K562 (cell line): ENCODE measurements around the gene NUP98. TPM values are rescaled to one million over a fixed set of nuclear protein-coding genes. Genes with fewer than 3 reads are reported as not detected.
A peak's percentile ranks its signal among the peaks of the same experiment; 100 is the strongest.

Source experiments
- DIDO1 ChIP-seq: fragments of 450-650 bp; IDR thresholded peaks from 2 replicates; pipeline ENCODE4 v1.6.1; 2016; ENCODE audit warnings: low read depth, missing biosample characterization, missing genetic modification characterization
- FOXK1 ChIP-seq: sonication (generic); formaldehyde crosslinking; IDR thresholded peaks from 2 replicates; pipeline ENCODE4 v1.8.0; 2022; ENCODE audit warnings: missing genetic modification reagents, mild to moderate bottlenecking, borderline replicate concordance
- GABPB1 ChIP-seq: sonication (generic); formaldehyde crosslinking; IDR thresholded peaks from 2 replicates; pipeline ENCODE4 v1.8.0; 2022; ENCODE audit warnings: mild to moderate bottlenecking, missing genetic modification reagents
- HBP1 ChIP-seq: fragments of 450-650 bp; formaldehyde crosslinking; IDR thresholded peaks from 2 replicates; pipeline ENCODE4 v1.4.0; 2022; ENCODE audit warnings: missing genetic modification characterization
- HES1 ChIP-seq: fragments of 450-650 bp; IDR thresholded peaks from 2 replicates; pipeline ENCODE4 v1.6.1; 2016; ENCODE audit warnings: low read depth, mild to moderate bottlenecking, moderate library complexity
- HMGXB4 ChIP-seq: sonication (generic); formaldehyde crosslinking; IDR thresholded peaks from 2 replicates; pipeline ENCODE4 v1.8.1; 2023; ENCODE audit warnings: mild to moderate bottlenecking, missing genetic modification reagents
- KLF10 ChIP-seq: fragments of 250-450 bp; sonication (Bioruptor Pico); IDR thresholded peaks from 2 replicates; pipeline ENCODE4 v1.6.1; 2021; ENCODE audit warnings: matching md5 sums
- KLF13 ChIP-seq: fragments of 450-650 bp; IDR thresholded peaks from 2 replicates; pipeline ENCODE4 v1.6.1; 2016; ENCODE audit warnings: missing genetic modification characterization, low read depth, mild to moderate bottlenecking, missing compliant biosample characterization, moderate library complexity, borderline replicate concordance
- MBD1 ChIP-seq: fragments of 250-450 bp; sonication (Bioruptor Pico); IDR thresholded peaks from 2 replicates; pipeline ENCODE4 v1.8.0; 2022; ENCODE audit warnings: inconsistent platforms
- NONO ChIP-seq, 2 experiments: fragments of 200-400 bp in 1 of 2; fragments of 450-650 bp in 1 of 2; formaldehyde crosslinking in 1 of 2; IDR thresholded peaks; 2 replicates each; pipeline ENCODE4 v1.6.1; 2017; ENCODE audit warnings: low read depth in 2 of 2, mild to moderate bottlenecking in 2 of 2, moderate library complexity in 2 of 2, low read length in 1 of 2
- POLR2AphosphoS2 ChIP-seq: IDR thresholded peaks from 2 replicates; pipeline ENCODE4 v1.6.1; 2012; ENCODE audit warnings: low read length, improper control_type of control experiment
- PREB ChIP-seq: sonication (generic); formaldehyde crosslinking; IDR thresholded peaks from 2 replicates; pipeline ENCODE4 v1.8.1; 2023; ENCODE audit warnings: mild to moderate bottlenecking, missing genetic modification reagents
- SIN3A ChIP-seq, 2 experiments: fragments of 150-350 bp in 1 of 2; IDR thresholded peaks; 2 replicates each; pipeline ENCODE4 v1.6.1; 2011 to 2016; ENCODE audit warnings: borderline replicate concordance in 2 of 2, low read depth in 2 of 2, low read length in 2 of 2, mild to moderate bottlenecking in 2 of 2, moderate library complexity in 2 of 2; ENCODE audit not compliant: control insufficient read depth in 1 of 2
- SIRT6 ChIP-seq: IDR thresholded peaks from one replicate; pipeline ENCODE4 v1.6.1; 2012; ENCODE audit warnings: low read depth, mild to moderate bottlenecking, control low read depth, inconsistent platforms, low read length, moderate library complexity
- SMARCA4 ChIP-seq: fragments of 450-650 bp; IDR thresholded peaks from 2 replicates; pipeline ENCODE4 v1.6.1; 2016
- ZNF253 ChIP-seq: fragments of 250-450 bp; sonication (Bioruptor Pico); conservative IDR thresholded peaks from 2 replicates; pipeline ENCODE4 v1.6.1; 2021; ENCODE audit warnings: mild to moderate bottlenecking
- ZNF444 ChIP-seq: fragments of 250-450 bp; sonication (Bioruptor Pico); IDR thresholded peaks from 2 replicates; pipeline ENCODE4 v1.4.0; 2020; ENCODE audit warnings: mild to moderate bottlenecking, moderate library complexity
- ZNF512 ChIP-seq: IDR thresholded peaks from 2 replicates; pipeline ENCODE4 v1.6.1; 2016; ENCODE audit warnings: missing genetic modification characterization, missing compliant biosample characterization
- ZNF696 ChIP-seq: fragments of 250-450 bp; sonication (Bioruptor Pico); conservative IDR thresholded peaks from 2 replicates; pipeline ENCODE4 v1.4.0; 2020; ENCODE audit warnings: mild to moderate bottlenecking, moderate library complexity
- polyA plus RNA-seq, 8 experiments: library from polyadenylated mRNA; depleted of rRNA in 4 of 8; stranded (reverse) in 5 of 8; unstranded in 3 of 8; fragments of >200 nt; fragmentation: Nextera tagmentation in 2 of 8; fragmentation: Illumina TruSeq in 1 of 8; extraction: Ambion mirVana in 2 of 8; extraction: Trizol in 1 of 8; gene quantifications; 2 replicates each; pipeline versions ENCODE4 v1.2.1 to v1.2.3, GENCODE V29; 2011 to 2014; ENCODE audit warnings: inconsistent platforms in 1 of 8, missing spikeins in 1 of 8
- total RNA-seq, 7 experiments: library from RNA; depleted of rRNA in 6 of 7; stranded (reverse); fragments of >200 nt in 6 of 7; fragmentation: Illumina TruSeq in 2 of 7; extraction: Trizol in 2 of 7; gene quantifications; 2 replicates each; pipeline versions ENCODE4 v1.2.1 to v1.2.3, GENCODE V29; 2011 to 2021; ENCODE audit warnings: low replicate concordance in 1 of 7

Gene NUP98
- total and polyA plus RNA-seq, 9 of the 15 experiments (the other 6 are each of a cell fraction or from before 2014, with no cell fraction given): 45.1 to 196 (median 130) TPM

- TF ChIP-seq HES1 (no peak), HMGXB4 (CRISPR knock-in tag) (no peak), SIRT6 (no peak), POLR2AphosphoS2 (no peak), KLF13 (tag) (peak; percentile 59; the same call in 1 of the 2 replicates), ZNF444 (CRISPR knock-in tag) (no peak), FOXK1 (CRISPR knock-in tag) (no peak), SMARCA4 (no peak), MBD1 (CRISPR knock-in tag) (no peak), HBP1 (no peak), NONO (IDR thresholded peaks at IDR 0.05; ENCODE audit: low read depth in 2 of 2, low read length in 1 of 2) (no peak), SIN3A (IDR thresholded peaks at IDR 0.05; ENCODE audit: borderline replicate concordance in 2 of 2, control insufficient read depth in 1 of 2, low read depth in 2 of 2, low read length in 2 of 2) (no peak), ZNF696 (CRISPR knock-in tag) (no peak), PREB (CRISPR knock-in tag) (no peak), KLF10 (no peak), ZNF512 (no peak), GABPB1 (no peak), ZNF253 (CRISPR knock-in tag) (no peak), DIDO1 (tag) (no peak)
Observed at GRCh38 chr11:3796801-3797328, 489 bp downstream of the NUP98 start (continued).
